Liver (tissue), 9 donors: ENCODE measurements around the gene CDKN2B-AS1. TPM values are rescaled to one million over a fixed set of nuclear protein-coding genes. Genes with fewer than 3 reads are reported as not detected.

Experiments used
- DNase-seq: peaks from one replicate; pipeline ENCODE4 v3.0.0-alpha.2; 2017; ENCODE audit warnings: low spot score
- H3K27ac ChIP-seq, 2 donors: one replicate each; pipeline ENCODE4 v1.7.0; 2013; ENCODE audit warnings: inconsistent platforms in 2 of 2, low read length in 2 of 2, control low read depth in 1 of 2, low read depth in 1 of 2, mild to moderate bottlenecking in 1 of 2
- H3K27me3 ChIP-seq, 4 donors: one replicate each; pipeline versions ENCODE4 v1.6.1 to v1.7.0; 2013; ENCODE audit warnings: low read length in 3 of 4, inconsistent platforms in 1 of 4, mild to moderate bottlenecking in 1 of 4, moderate library complexity in 1 of 4; ENCODE audit not compliant: control insufficient read depth in 4 of 4, insufficient read depth in 4 of 4
- H3K36me3 ChIP-seq, 4 donors: one replicate each; pipeline versions ENCODE4 v1.6.1 to v1.7.0; 2013; ENCODE audit warnings: low read length in 3 of 4, mild to moderate bottlenecking in 3 of 4, low read depth in 1 of 4, moderate library complexity in 1 of 4; ENCODE audit not compliant: control insufficient read depth in 4 of 4, insufficient read depth in 3 of 4
- H3K4me1 ChIP-seq, 4 donors: one replicate each; pipeline versions ENCODE4 v1.6.1 to v1.7.0; 2013; ENCODE audit warnings: low read length in 3 of 4, mild to moderate bottlenecking in 3 of 4, moderate library complexity in 1 of 4; ENCODE audit not compliant: control insufficient read depth in 4 of 4, insufficient read depth in 4 of 4
- H3K4me3 ChIP-seq, 3 donors: one replicate each; pipeline versions ENCODE4 v1.6.1 to v1.7.0; 2013; ENCODE audit warnings: low read length in 3 of 3, control low read depth in 1 of 3, low read depth in 1 of 3, mild to moderate bottlenecking in 1 of 3
- H3K9ac ChIP-seq, 2 donors: one replicate each; pipeline ENCODE4 v1.7.0; 2013; ENCODE audit warnings: low read length in 2 of 2, mild to moderate bottlenecking in 2 of 2, moderate library complexity in 2 of 2, control low read depth in 1 of 2, low read depth in 1 of 2
- H3K9me3 ChIP-seq, 4 donors: one replicate each; pipeline versions ENCODE4 v1.6.1 to v1.7.0; 2013; ENCODE audit warnings: low read length in 3 of 4; ENCODE audit not compliant: control insufficient read depth in 4 of 4
- EGR1 ChIP-seq, 2 donors: IDR thresholded peaks; 2 replicates each; pipeline ENCODE4 v1.6.1; 2016 to 2018; ENCODE audit warnings: antibody characterized with exemption in 2 of 2, low read depth in 2 of 2
- FOXA1 ChIP-seq: IDR thresholded peaks from 2 replicates; pipeline ENCODE4 v1.6.1; 2016; ENCODE audit warnings: antibody characterized with exemption
- FOXA2 ChIP-seq: IDR thresholded peaks from 2 replicates; pipeline ENCODE4 v1.6.1; 2016; ENCODE audit warnings: antibody characterized with exemption
- GABPA ChIP-seq, 2 donors: IDR thresholded peaks in 1 of 2; conservative IDR thresholded peaks in 1 of 2; 2 replicates each; pipeline ENCODE4 v1.6.1; 2016; ENCODE audit warnings: antibody characterized with exemption in 2 of 2, mild to moderate bottlenecking in 1 of 2, moderate library complexity in 1 of 2
- HNF4A ChIP-seq, 2 donors: conservative IDR thresholded peaks; 2 replicates each; pipeline ENCODE4 v1.6.1; 2016; ENCODE audit warnings: antibody characterized with exemption in 2 of 2, mild to moderate bottlenecking in 2 of 2
- HNF4G ChIP-seq: IDR thresholded peaks from 2 replicates; pipeline ENCODE4 v1.6.1; 2016; ENCODE audit warnings: antibody characterized with exemption
- JUND ChIP-seq, 2 donors: IDR thresholded peaks; 2 replicates each; pipeline ENCODE4 v1.6.1; 2016; ENCODE audit warnings: antibody characterized with exemption in 2 of 2
- NR2F2 ChIP-seq: IDR thresholded peaks from 2 replicates; pipeline ENCODE4 v1.6.1; 2016; ENCODE audit warnings: antibody characterized with exemption
- RAD21 ChIP-seq, 2 donors: IDR thresholded peaks; 2 replicates each; pipeline ENCODE4 v1.6.1; 2016; ENCODE audit warnings: antibody characterized with exemption in 2 of 2, mild to moderate bottlenecking in 2 of 2
- RXRA ChIP-seq, 2 donors: IDR thresholded peaks; 2 replicates each; pipeline ENCODE4 v1.6.1; 2017 to 2018; ENCODE audit warnings: antibody characterized with exemption in 2 of 2, mild to moderate bottlenecking in 1 of 2
- SP1 ChIP-seq: IDR thresholded peaks from 2 replicates; pipeline ENCODE4 v1.6.1; 2018; ENCODE audit warnings: antibody characterized with exemption, mild to moderate bottlenecking
- TAF1 ChIP-seq: conservative IDR thresholded peaks from 2 replicates; pipeline ENCODE4 v1.6.1; 2016; ENCODE audit warnings: antibody characterized with exemption, mild to moderate bottlenecking
- YY1 ChIP-seq: IDR thresholded peaks from 2 replicates; pipeline ENCODE4 v1.6.1; 2016; ENCODE audit warnings: antibody characterized with exemption, mild to moderate bottlenecking
- WGBS: extraction: QIAGEN DNeasy Blood & Tissue Kit; methylation state at CpG from one replicate; pipeline ENCODE4 v1.1.7; 2013; 5-methylcytosine and 5-hydroxymethylcytosine counted together
- polyA plus RNA-seq, 2 donors: library from polyadenylated mRNA; stranded (reverse) in 1 of 2; unstranded in 1 of 2; fragments of 200-250 nt in 1 of 2; fragments of >200 nt in 1 of 2; fragmentation: Nextera tagmentation in 1 of 2; extraction: Ambion mirVana in 1 of 2; gene quantifications; one replicate each; pipeline versions ENCODE4 v1.2.1 to v1.2.3, GENCODE V29; 2013 to 2015
- total RNA-seq, 2 donors: library from RNA; depleted of rRNA; stranded (reverse); fragments of >200 nt; gene quantifications; one replicate each; pipeline ENCODE4 v1.2.3, GENCODE V29; 2014
- TF ChIP-seq, protein P1 (sequence below): IDR thresholded peaks from 2 replicates; pipeline ENCODE4 v1.6.1; 2016; ENCODE audit warnings: antibody characterized with exemption
- TF ChIP-seq, protein P2 (sequence below): IDR thresholded peaks from 2 replicates; pipeline ENCODE4 v1.6.1; 2016; ENCODE audit warnings: antibody characterized with exemption
- TF ChIP-seq, protein P3 (sequence below): fragments of 150-350 bp; IDR thresholded peaks from 2 replicates; pipeline ENCODE4 v1.5.1; 2017; ENCODE audit warnings: improper control_type of control experiment, low read depth, low read length; ENCODE audit not compliant: missing input control
- TF ChIP-seq, protein P4 (sequence below): IDR thresholded peaks from 2 replicates; pipeline ENCODE4 v1.6.1; 2016; ENCODE audit warnings: antibody characterized with exemption
- TF ChIP-seq, protein P5 (sequence below): IDR thresholded peaks from 2 replicates; pipeline ENCODE4 v1.6.1; 2016; ENCODE audit warnings: antibody characterized with exemption, mild to moderate bottlenecking
- donor health status: healthy.
- donor health status: healthy.
- donor health status: healthy.
- donor health status: healthy.
- donor health status: healthy.

Gene CDKN2B-AS1
- total and polyA plus RNA-seq, 4 donors = 0.08 to 0.42 TPM; not detected in 2

DNA sequence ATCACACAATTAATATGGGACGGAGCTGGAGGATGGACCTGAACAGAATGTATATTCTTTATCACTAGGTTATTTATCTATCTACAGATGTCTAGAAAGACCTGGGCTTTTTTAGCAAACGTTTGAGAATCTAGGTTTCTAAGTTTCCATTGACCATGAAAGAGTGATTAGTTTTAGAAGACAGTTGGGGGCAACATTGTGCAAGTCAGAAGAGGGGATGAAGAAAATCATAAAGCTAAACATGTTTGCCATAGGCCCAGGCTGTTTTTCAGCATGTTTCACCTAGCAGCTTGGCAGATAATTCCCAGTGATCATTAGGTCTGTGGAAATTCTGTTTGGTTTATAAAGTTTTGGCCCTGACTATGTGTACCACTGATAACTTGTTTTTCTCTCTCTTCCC, 58.6 kb downstream of the CDKN2B-AS1 start:
- Histone ChIP-seq H3K36me3 (no peaks in the 10 kb centered on the region), H3K4me3 (no peak overlapping the region), H3K27ac (no peak overlapping the region), H3K9ac (no peak overlapping the region), H3K9me3 (no peaks in the 10 kb centered on the region), H3K4me1 (no peaks in the 10 kb centered on the region), H3K27me3 (no peaks in the 10 kb centered on the region)
- 53% methylated on average over 2 of the region's 2 CpGs for WGBS
- TF ChIP-seq, protein P1, sequence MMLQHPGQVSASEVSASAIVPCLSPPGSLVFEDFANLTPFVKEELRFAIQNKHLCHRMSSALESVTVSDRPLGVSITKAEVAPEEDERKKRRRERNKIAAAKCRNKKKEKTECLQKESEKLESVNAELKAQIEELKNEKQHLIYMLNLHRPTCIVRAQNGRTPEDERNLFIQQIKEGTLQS = no peak
- no peak for TF ChIP-seq YY1
- TF ChIP-seq NR2F2 = no peak
- TF ChIP-seq SP1 = no peak
- no peak for TF ChIP-seq JUND (IDR thresholded peaks at IDR 0.05)
- TF ChIP-seq, protein P2, sequence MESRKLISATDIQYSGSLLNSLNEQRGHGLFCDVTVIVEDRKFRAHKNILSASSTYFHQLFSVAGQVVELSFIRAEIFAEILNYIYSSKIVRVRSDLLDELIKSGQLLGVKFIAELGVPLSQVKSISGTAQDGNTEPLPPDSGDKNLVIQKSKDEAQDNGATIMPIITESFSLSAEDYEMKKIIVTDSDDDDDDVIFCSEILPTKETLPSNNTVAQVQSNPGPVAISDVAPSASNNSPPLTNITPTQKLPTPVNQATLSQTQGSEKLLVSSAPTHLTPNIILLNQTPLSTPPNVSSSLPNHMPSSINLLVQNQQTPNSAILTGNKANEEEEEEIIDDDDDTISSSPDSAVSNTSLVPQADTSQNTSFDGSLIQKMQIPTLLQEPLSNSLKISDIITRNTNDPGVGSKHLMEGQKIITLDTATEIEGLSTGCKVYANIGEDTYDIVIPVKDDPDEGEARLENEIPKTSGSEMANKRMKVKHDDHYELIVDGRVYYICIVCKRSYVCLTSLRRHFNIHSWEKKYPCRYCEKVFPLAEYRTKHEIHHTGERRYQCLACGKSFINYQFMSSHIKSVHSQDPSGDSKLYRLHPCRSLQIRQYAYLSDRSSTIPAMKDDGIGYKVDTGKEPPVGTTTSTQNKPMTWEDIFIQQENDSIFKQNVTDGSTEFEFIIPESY = no peak
- TF ChIP-seq GABPA (IDR thresholded peaks at IDR 0.05 in 1 of 2, conservative IDR thresholded peaks at IDR 0.05 in 1 of 2) = no peak
- no peak for TF ChIP-seq TAF1
- no peak for TF ChIP-seq FOXA2
- no peak for TF ChIP-seq RAD21 (IDR thresholded peaks at IDR 0.05)
- TF ChIP-seq FOXA1 = no peak
- TF ChIP-seq, protein P3, sequence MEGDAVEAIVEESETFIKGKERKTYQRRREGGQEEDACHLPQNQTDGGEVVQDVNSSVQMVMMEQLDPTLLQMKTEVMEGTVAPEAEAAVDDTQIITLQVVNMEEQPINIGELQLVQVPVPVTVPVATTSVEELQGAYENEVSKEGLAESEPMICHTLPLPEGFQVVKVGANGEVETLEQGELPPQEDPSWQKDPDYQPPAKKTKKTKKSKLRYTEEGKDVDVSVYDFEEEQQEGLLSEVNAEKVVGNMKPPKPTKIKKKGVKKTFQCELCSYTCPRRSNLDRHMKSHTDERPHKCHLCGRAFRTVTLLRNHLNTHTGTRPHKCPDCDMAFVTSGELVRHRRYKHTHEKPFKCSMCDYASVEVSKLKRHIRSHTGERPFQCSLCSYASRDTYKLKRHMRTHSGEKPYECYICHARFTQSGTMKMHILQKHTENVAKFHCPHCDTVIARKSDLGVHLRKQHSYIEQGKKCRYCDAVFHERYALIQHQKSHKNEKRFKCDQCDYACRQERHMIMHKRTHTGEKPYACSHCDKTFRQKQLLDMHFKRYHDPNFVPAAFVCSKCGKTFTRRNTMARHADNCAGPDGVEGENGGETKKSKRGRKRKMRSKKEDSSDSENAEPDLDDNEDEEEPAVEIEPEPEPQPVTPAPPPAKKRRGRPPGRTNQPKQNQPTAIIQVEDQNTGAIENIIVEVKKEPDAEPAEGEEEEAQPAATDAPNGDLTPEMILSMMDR = no peak
- TF ChIP-seq, protein P4, sequence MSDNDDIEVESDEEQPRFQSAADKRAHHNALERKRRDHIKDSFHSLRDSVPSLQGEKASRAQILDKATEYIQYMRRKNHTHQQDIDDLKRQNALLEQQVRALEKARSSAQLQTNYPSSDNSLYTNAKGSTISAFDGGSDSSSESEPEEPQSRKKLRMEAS = no peak
- TF ChIP-seq EGR1 (IDR thresholded peaks at IDR 0.05; ENCODE audit: low read depth in 2 of 2) = no peak
- TF ChIP-seq HNF4G = no peak
- no peak for TF ChIP-seq RXRA (IDR thresholded peaks at IDR 0.05)
- TF ChIP-seq, protein P5, sequence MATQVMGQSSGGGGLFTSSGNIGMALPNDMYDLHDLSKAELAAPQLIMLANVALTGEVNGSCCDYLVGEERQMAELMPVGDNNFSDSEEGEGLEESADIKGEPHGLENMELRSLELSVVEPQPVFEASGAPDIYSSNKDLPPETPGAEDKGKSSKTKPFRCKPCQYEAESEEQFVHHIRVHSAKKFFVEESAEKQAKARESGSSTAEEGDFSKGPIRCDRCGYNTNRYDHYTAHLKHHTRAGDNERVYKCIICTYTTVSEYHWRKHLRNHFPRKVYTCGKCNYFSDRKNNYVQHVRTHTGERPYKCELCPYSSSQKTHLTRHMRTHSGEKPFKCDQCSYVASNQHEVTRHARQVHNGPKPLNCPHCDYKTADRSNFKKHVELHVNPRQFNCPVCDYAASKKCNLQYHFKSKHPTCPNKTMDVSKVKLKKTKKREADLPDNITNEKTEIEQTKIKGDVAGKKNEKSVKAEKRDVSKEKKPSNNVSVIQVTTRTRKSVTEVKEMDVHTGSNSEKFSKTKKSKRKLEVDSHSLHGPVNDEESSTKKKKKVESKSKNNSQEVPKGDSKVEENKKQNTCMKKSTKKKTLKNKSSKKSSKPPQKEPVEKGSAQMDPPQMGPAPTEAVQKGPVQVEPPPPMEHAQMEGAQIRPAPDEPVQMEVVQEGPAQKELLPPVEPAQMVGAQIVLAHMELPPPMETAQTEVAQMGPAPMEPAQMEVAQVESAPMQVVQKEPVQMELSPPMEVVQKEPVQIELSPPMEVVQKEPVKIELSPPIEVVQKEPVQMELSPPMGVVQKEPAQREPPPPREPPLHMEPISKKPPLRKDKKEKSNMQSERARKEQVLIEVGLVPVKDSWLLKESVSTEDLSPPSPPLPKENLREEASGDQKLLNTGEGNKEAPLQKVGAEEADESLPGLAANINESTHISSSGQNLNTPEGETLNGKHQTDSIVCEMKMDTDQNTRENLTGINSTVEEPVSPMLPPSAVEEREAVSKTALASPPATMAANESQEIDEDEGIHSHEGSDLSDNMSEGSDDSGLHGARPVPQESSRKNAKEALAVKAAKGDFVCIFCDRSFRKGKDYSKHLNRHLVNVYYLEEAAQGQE = no peak
- TF ChIP-seq HNF4A (conservative IDR thresholded peaks at IDR 0.05) = no peak
- no peak for DNase-seq
